HG03045 (cell line): ENCODE results near the gene MPO.

Experiments used
- ATAC-seq: cut with Tn5 transposase; IDR thresholded peaks from one replicate; pipeline ENCODE4 v1.9.1; 2021; ENCODE audit warnings: mild to moderate bottlenecking, moderate library complexity; ENCODE audit not compliant: unreplicated experiment

MPO gene

GRCh38 chr17:58308173-58308984, 27.6 kb upstream of the MPO start:
- no peak for ATAC-seq

GRCh38 chr17:58307468-58308172, 26.9 kb upstream of the MPO start:
- ATAC-seq, result no peak

- no peak for ATAC-seq
These were observed 25.6 kb upstream of the MPO start for GRCh38 chr17:58306131-58306951.

- no peak for ATAC-seq
These were observed 24.9 kb upstream of the MPO start for GRCh38 chr17:58305626-58306025.

GRCh38 chr17:58304750-58305486, 24.2 kb upstream of the MPO start:
- ATAC-seq, result no peak

- no peak for ATAC-seq
These were observed 23.4 kb upstream of the MPO start for GRCh38 chr17:58303971-58304749.

- no peak for ATAC-seq
These were observed 22.3 kb upstream of the MPO start for GRCh38 chr17:58302919-58303585.

- no peak for ATAC-seq
These were observed 21.6 kb upstream of the MPO start for GRCh38 chr17:58302171-58302918.

- ATAC-seq, result no peak
These were observed 20.9 kb upstream of the MPO start for GRCh38 chr17:58301504-58302150.

- no peak for ATAC-seq
These were observed 19.6 kb upstream of the MPO start for GRCh38 chr17:58300336-58300735.

- ATAC-seq, result no peak
These were observed 13.3 kb upstream of the MPO start for GRCh38 chr17:58294034-58294433.

- ATAC-seq, result no peak
These were observed 10.5 kb upstream of the MPO start for GRCh38 chr17:58291246-58291645.

- ATAC-seq, result no peak
These were observed 9.1 kb upstream of the MPO start for GRCh38 chr17:58289869-58290268.

GRCh38 chr17:58285422-58285810, 4.7 kb upstream of the MPO start:
- ATAC-seq, result no peak

GRCh38 chr17:58284613-58285421, 4.1 kb upstream of the MPO start:
- no peak for ATAC-seq

- no peak for ATAC-seq
These were observed 3.2 kb upstream of the MPO start for GRCh38 chr17:58283674-58284612.
